Measurements from ENCODE around the gene AFAP1.

GRCh38 chr4:7928711-7929110 lies 10.9 kb downstream of the AFAP1 start:
- TF ChIP-seq, protein P1, sequence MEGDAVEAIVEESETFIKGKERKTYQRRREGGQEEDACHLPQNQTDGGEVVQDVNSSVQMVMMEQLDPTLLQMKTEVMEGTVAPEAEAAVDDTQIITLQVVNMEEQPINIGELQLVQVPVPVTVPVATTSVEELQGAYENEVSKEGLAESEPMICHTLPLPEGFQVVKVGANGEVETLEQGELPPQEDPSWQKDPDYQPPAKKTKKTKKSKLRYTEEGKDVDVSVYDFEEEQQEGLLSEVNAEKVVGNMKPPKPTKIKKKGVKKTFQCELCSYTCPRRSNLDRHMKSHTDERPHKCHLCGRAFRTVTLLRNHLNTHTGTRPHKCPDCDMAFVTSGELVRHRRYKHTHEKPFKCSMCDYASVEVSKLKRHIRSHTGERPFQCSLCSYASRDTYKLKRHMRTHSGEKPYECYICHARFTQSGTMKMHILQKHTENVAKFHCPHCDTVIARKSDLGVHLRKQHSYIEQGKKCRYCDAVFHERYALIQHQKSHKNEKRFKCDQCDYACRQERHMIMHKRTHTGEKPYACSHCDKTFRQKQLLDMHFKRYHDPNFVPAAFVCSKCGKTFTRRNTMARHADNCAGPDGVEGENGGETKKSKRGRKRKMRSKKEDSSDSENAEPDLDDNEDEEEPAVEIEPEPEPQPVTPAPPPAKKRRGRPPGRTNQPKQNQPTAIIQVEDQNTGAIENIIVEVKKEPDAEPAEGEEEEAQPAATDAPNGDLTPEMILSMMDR (optimal IDR thresholded peaks at IDR 0.05 in 1 of 3, IDR thresholded peaks at IDR 0.05 in 1 of 3, conservative IDR thresholded peaks at IDR 0.05 in 1 of 3; ENCODE audit: extremely low read depth in 1 of 3, insufficient read depth in 2 of 3, low read length in 3 of 3) = no peak
- no peak for TF ChIP-seq EZH2 (IDR thresholded peaks at IDR 0.05; ENCODE audit: low read length)
